Testis (tissue), 3 donors: ENCODE data around the gene MCCD1. TPM values are rescaled to one million over a fixed set of nuclear protein-coding genes. Genes with fewer than 3 reads are reported as not detected.

Source experiments
- DNase-seq: peaks from one replicate; pipeline ENCODE4 v3.0.0-alpha.2; 2019
- H3K27ac ChIP-seq, 2 donors: fragments of 200-600 bp; sonication (generic); one replicate each; pipeline ENCODE4 v1.5.1; 2019
- H3K27me3 ChIP-seq: fragments of 200-600 bp; sonication (generic); one replicate; pipeline ENCODE4 v1.5.1; 2019
- H3K36me3 ChIP-seq: fragments of 200-600 bp; sonication (generic); one replicate; pipeline ENCODE4 v1.5.1; 2017; ENCODE audit warnings: low read depth; ENCODE audit errors: missing control alignments
- H3K4me1 ChIP-seq: fragments of 200-600 bp; sonication (generic); one replicate; pipeline ENCODE4 v1.5.1; 2019
- H3K4me3 ChIP-seq, 2 donors: fragments of 200-600 bp; sonication (generic); one replicate each; pipeline ENCODE4 v1.5.1; 2017 to 2019
- H3K9me3 ChIP-seq: fragments of 200-600 bp; sonication (generic); one replicate; pipeline ENCODE4 v1.5.1; 2017
- POLR2A ChIP-seq: fragments of 450-650 bp; IDR thresholded peaks from one replicate; pipeline ENCODE4 v1.6.1; 2017; ENCODE audit warnings: antibody characterized with exemption, mild to moderate bottlenecking, moderate library complexity
- WGBS, 2 donors: methylation state at CpG; one replicate each; pipeline ENCODE4 v1.1.5; 2018; 5-methylcytosine and 5-hydroxymethylcytosine counted together
- intact Hi-C: fragments of 100-400 bp; cut with DNase I; formaldehyde crosslinking; loops from one replicate; pipeline ENCODE4 v1.15.1; 2023; ENCODE audit warnings: low total_unique reads
- polyA plus RNA-seq: library from polyadenylated mRNA; stranded (reverse); fragments of 350-450 nt; fragmentation: Illumina TruSeq; extraction: RNeasy Lipid Tissue Mini Kit (QIAGEN cat#74804); gene quantifications from one replicate; pipeline ENCODE4 v1.2.3, GENCODE V29; 2014; ENCODE audit warnings: low read depth, low replicate concordance; ENCODE audit not compliant: insufficient read depth
- total RNA-seq, 2 donors: library from RNA; depleted of rRNA; stranded (reverse); fragments of >200 nt; gene quantifications; one replicate each; pipeline ENCODE4 v1.2.3, GENCODE V29; 2016
- TF ChIP-seq, protein P1 (sequence below), 3 experiments: fragments of 450-650 bp in 2 of 3; fragments of 200-600 bp in 1 of 3; sonication (generic) in 1 of 3; IDR thresholded peaks; one replicate each; pipeline ENCODE4 v1.5.1; 2016 to 2019; ENCODE audit warnings: antibody characterized with exemption in 3 of 3, mild to moderate bottlenecking in 2 of 3, moderate library complexity in 1 of 3

Gene MCCD1
- total and polyA plus RNA-seq, 3 donors from 2014 or later: not detected

DNA sequence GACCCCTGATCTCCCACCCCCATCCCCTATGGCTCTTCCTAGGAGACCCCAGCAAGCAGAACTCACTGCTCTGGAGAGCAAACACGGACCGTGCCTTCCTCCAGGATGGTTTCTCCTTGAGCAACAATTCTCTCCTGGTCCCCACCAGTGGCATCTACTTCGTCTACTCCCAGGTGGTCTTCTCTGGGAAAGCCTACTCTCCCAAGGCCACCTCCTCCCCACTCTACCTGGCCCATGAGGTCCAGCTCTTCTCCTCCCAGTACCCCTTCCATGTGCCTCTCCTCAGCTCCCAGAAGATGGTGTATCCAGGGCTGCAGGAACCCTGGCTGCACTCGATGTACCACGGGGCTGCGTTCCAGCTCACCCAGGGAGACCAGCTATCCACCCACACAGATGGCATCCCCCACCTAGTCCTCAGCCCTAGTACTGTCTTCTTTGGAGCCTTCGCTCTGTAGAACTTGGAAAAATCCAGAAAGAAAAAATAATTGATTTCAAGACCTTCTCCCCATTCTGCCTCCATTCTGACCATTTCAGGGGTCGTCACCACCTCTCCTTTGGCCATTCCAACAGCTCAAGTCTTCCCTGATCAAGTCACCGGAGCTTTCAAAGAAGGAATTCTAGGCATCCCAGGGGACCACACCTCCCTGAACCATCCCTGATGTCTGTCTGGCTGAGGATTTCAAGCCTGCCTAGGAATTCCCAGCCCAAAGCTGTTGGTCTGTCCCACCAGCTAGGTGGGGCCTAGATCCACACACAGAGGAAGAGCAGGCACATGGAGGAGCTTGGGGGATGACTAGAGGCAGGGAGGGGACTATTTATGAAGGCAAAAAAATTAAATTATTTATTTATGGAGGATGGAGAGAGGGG lies 44.7 kb downstream of the MCCD1 start:
- DNase-seq: no peak
- H3K9me3 ChIP-seq: no peaks in the 10 kb centered on the region
- no peak overlapping the region for H3K27ac ChIP-seq
- TF ChIP-seq, protein P1, sequence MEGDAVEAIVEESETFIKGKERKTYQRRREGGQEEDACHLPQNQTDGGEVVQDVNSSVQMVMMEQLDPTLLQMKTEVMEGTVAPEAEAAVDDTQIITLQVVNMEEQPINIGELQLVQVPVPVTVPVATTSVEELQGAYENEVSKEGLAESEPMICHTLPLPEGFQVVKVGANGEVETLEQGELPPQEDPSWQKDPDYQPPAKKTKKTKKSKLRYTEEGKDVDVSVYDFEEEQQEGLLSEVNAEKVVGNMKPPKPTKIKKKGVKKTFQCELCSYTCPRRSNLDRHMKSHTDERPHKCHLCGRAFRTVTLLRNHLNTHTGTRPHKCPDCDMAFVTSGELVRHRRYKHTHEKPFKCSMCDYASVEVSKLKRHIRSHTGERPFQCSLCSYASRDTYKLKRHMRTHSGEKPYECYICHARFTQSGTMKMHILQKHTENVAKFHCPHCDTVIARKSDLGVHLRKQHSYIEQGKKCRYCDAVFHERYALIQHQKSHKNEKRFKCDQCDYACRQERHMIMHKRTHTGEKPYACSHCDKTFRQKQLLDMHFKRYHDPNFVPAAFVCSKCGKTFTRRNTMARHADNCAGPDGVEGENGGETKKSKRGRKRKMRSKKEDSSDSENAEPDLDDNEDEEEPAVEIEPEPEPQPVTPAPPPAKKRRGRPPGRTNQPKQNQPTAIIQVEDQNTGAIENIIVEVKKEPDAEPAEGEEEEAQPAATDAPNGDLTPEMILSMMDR (IDR thresholded peaks at IDR 0.05): no peak
- TF ChIP-seq POLR2A: no peak
- H3K36me3 ChIP-seq: no peaks in the 10 kb centered on the region
- H3K4me3 ChIP-seq: no peak overlapping the region
- no peaks in the 10 kb centered on the region for H3K27me3 ChIP-seq
- 91 to 95% methylated on average over 9 of the region's 9 CpGs for WGBS, 2 donors
- H3K4me1 ChIP-seq: no peaks in the 10 kb centered on the region
- intact Hi-C loops: no loop called here

DNA sequence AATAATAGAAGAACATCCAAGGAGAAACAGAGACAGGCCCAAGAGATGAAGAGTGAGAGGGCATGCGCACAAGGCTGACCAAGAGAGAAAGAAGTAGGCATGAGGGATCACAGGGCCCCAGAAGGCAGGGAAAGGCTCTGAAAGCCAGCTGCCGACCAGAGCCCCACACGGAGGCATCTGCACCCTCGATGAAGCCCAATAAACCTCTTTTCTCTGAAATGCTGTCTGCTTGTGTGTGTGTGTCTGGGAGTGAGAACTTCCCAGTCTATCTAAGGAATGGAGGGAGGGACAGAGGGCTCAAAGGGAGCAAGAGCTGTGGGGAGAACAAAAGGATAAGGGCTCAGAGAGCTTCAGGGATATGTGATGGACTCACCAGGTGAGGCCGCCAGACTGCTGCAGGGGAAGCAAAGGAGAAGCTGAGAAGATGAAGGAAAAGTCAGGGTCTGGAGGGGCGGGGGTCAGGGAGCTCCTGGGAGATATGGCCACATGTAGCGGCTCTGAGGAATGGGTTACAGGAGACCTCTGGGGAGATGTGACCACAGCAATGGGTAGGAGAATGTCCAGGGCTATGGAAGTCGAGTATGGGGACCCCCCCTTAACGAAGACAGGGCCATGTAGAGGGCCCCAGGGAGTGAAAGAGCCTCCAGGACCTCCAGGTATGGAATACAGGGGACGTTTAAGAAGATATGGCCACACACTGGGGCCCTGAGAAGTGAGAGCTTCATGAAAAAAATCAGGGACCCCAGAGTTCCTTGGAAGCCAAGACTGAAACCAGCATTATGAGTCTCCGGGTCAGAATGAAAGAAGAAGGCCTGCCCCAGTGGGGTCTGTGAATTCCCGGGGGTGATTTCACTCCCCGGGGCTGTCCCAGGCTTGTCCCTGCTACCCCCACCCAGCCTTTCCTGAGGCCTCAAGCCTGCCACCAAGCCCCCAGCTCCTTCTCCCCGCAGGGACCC lies 45.6 kb downstream of the MCCD1 start:
- H3K27me3 ChIP-seq: no peaks in the 10 kb centered on the region
- H3K9me3 ChIP-seq: no peaks in the 10 kb centered on the region
- no peak overlapping the region for H3K4me3 ChIP-seq
- intact Hi-C loops: no loop called here
- no peaks in the 10 kb centered on the region for H3K36me3 ChIP-seq
- DNase-seq: no peak
- no peaks in the 10 kb centered on the region for H3K4me1 ChIP-seq
- WGBS, 2 donors: 80 to 87% methylated on average over 14 of the region's 14 CpGs
- H3K27ac ChIP-seq: no peak overlapping the region
- TF ChIP-seq, protein P1 (IDR thresholded peaks at IDR 0.05): no peak
- TF ChIP-seq POLR2A: no peak

DNA sequence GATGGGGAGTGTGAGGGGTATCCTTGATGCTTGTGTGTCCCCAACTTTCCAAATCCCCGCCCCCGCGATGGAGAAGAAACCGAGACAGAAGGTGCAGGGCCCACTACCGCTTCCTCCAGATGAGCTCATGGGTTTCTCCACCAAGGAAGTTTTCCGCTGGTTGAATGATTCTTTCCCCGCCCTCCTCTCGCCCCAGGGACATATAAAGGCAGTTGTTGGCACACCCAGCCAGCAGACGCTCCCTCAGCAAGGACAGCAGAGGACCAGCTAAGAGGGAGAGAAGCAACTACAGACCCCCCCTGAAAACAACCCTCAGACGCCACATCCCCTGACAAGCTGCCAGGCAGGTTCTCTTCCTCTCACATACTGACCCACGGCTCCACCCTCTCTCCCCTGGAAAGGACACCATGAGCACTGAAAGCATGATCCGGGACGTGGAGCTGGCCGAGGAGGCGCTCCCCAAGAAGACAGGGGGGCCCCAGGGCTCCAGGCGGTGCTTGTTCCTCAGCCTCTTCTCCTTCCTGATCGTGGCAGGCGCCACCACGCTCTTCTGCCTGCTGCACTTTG lies 46.7 kb downstream of the MCCD1 start, which contains the start of gene TNF:
TNF (plus strand) TSS at position 231 of the 567 bp plus-strand sequence; CDS start at position 408, 177 bp downstream.
- Histone ChIP-seq H3K27me3 (no peaks in the 10 kb centered on the region), H3K27ac (no peak within 1 kb of the TSS), H3K9me3 (no peaks in the 10 kb centered on the region), H3K4me3 (peak within 1 kb of the TSS in 1 of 2 donors; percentile 4), H3K36me3 (no peaks in the 10 kb centered on the region), H3K4me1 (no peaks in the 10 kb centered on the region)
- TF ChIP-seq POLR2A: no peak
- TF ChIP-seq, protein P1 (IDR thresholded peaks at IDR 0.05): no peak
- WGBS, 2 donors: 57 to 66% methylated on average over 19 of the region's 19 CpGs
- intact Hi-C loops: no loop called here
- DNase-seq: peak; percentile 59

DNA sequence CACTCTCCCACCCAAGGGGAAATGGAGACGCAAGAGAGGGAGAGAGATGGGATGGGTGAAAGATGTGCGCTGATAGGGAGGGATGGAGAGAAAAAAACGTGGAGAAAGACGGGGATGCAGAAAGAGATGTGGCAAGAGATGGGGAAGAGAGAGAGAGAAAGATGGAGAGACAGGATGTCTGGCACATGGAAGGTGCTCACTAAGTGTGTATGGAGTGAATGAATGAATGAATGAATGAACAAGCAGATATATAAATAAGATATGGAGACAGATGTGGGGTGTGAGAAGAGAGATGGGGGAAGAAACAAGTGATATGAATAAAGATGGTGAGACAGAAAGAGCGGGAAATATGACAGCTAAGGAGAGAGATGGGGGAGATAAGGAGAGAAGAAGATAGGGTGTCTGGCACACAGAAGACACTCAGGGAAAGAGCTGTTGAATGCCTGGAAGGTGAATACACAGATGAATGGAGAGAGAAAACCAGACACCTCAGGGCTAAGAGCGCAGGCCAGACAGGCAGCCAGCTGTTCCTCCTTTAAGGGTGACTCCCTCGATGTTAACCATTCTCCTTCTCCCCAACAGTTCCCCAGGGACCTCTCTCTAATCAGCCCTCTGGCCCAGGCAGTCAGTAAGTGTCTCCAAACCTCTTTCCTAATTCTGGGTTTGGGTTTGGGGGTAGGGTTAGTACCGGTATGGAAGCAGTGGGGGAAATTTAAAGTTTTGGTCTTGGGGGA lies 47.4 kb downstream of the MCCD1 start:
- 71 to 74% methylated on average over 8 of the region's 8 CpGs for whole genome bisulfite sequencing, 2 donors
- no peak for TF ChIP-seq POLR2A
- TF ChIP-seq, protein P1 (IDR thresholded peaks at IDR 0.05): no peak
- H3K4me3 ChIP-seq: peak overlapping the region in 1 of 2 donors; percentile 4
- H3K9me3 ChIP-seq: no peaks in the 10 kb centered on the region
- intact Hi-C loops: no loop called here
- H3K36me3 ChIP-seq: no peaks in the 10 kb centered on the region
- H3K27me3 ChIP-seq: no peaks in the 10 kb centered on the region
- H3K27ac ChIP-seq: no peak overlapping the region
- DNase-seq: no peak
- no peaks in the 10 kb centered on the region for H3K4me1 ChIP-seq
